HK-2 (cell line): ENCODE measurements around the gene CLIC4.
"Not testable (repeated sequence)": the region's sequence is repeated elsewhere in the genome, so short reads cannot be mapped to it uniquely, and the experiment has no call there.

Source experiments
- DNase-seq: peaks from one replicate; pipeline ENCODE4 v3.0.0-alpha.2; 2018; ENCODE audit not compliant: unreplicated experiment

The CLIC4 gene

GRCh38 chr1:24745711-24746413 lies 615 bp downstream of the CLIC4 start:
- DNase-seq: peak; percentile 54

DNA sequence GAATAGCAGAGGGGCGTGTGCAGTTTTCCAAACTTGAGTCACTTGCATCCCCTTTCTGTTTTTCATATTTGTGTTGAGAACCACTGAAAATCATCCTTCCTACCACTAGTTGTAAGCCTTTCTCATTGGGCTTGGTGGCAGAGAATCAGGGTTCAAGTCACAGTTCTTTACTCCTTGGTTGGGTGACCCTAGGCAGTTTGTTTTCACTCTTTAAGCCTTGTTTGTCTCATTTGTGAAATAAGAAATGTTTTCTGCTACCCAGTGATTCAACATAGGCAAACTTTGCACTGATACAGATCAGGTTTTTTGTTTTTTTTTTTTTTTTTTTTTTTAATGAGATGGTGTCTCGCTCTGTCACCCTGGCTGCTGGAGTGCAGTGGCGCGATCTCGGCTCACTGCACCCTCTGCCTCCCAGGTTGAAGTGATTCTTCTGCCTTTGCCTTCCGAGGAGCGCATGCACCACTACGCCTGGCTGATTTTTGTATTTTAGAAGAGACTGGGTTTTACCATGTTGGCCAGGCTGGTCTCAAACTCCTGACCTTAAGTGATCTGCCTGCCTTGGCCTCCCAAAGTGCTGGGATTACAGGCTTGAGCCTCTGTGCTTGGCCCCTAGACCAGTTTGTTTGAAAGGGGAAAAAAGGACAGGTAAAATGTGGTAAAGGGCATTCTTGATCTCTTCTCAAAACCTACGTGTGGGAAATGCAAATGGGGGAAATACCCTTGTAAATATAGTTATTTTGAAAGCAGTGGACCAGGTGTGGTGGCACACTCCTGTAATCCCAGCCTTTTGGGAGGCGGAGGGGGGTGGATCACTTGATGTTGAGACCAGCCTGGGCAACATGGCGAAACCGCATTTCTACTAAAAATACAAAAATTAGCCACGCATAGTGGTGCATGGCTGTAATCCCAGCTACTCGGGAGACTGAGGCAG lies 3.2 kb downstream of the CLIC4 start:
- no peak for DNase-seq

GRCh38 chr1:24749252-24749651 lies 4.0 kb downstream of the CLIC4 start:
- no peak for DNase-seq

GRCh38 chr1:24749886-24750285 lies 4.6 kb downstream of the CLIC4 start:
- DNase-seq: no peak

DNA sequence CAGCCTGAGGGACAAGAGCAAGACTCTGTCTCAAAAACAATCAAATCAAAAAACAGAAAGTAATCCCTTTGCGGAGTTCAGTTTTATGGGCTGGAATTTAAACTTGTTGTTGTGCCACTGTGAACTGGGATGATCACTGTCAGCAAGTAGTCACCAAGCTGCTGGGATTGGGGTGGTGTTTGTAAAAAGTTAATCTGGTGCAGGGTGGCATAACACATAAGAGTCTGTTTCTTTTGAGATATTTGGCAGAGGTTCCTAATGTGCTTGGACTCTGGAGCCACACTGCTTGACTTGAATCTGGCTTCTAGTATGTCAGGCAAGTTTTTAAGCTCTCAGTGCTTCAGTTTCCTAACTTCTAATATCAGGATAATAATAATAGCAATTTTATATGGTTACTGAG lies 6.6 kb downstream of the CLIC4 start:
- DNase-seq: no peak

GRCh38 chr1:24752305-24752704 lies 7.1 kb downstream of the CLIC4 start:
- DNase-seq: no peak

DNA sequence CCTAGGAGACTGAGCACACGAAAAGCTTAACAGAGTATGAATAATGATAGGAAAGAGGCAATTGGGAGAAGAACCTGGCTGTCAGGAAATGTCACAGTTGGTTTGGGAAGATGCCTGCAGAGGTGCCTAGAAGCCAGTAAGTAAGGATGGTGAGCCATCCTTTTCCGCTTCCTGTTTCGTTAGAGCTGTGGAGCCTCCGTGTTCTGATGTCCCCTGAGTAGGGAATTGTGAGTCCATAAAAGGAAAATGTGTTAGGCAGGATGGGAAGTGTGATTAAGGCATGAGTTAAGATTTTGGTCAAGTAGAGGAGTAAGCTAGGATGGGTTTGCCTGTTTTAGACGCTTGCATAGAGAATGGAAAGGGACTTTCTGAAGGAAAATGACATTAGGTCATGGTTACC lies 9.0 kb downstream of the CLIC4 start:
- DNase-seq: no peak

DNA sequence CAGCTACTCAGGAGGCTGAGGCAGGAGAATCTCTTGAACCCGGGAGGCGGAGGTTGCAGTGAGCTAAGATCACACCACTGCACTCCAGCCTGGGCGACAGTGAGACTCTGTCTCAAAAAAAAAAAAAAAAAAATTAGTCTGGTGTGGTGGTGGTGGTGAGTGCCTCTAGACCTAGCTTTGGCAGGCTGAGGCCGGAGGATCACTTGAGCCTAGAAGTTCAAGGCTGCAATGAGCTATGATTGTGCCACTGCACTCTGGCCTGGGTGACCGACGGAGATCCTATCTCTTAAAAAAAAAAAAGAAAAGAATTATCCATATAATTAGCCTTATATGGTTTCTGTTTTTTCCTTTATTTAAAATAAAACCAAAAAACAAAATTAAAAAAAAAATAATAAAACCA lies 10.1 kb downstream of the CLIC4 start:
- not testable (repeated sequence) for DNase-seq

- no peak for DNase-seq
These were observed 11.1 kb downstream of the CLIC4 start for GRCh38 chr1:24756395-24756794.

DNA sequence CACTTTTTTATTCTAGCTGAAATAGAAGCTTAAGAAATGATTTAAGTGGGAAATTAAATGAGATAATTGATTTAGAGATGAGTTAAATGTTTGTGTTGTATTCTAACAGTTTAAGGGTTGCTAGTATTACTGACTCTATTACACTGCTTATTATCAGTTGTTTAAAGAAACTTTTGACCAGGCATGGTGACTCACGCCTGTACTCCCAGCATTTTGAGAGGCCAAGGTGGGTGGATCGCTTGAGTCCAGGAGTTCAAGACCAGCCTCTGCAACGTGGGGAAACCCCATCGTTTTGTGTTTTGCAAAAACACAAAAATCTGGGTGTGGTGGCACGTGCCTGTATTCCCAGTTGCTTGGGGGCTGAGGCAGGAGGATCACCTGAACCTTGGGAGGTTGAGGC lies 14.2 kb downstream of the CLIC4 start:
- no peak for DNase-seq

- no peak for DNase-seq
These were observed 16.3 kb downstream of the CLIC4 start for GRCh38 chr1:24761582-24761981.

DNA sequence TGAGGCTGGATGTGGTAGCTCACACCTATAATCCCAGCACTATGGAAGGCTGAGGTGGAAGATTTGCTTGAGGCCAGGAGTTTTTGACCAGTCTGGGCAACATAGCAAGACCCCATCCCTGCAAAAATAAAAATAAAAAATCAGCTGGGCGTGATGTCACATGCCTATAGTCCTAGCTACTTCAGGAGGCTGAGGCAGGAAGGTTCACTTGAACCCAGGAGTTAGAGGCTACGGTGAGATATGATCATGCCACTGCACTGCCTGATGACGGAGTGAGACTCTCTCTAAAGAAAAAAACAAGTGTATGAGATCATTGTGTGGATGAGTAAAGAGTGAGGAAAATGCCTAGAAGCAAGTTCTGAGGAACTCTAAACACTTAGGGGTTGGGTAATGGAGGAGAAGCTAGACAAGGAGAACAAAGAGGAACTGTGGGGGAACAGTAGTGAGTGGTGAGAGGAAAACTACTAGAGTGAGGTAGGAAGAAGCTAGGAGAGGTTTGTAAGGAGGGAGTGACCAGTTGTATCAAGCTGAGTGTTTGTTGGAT lies 17.0 kb downstream of the CLIC4 start:
- DNase-seq: no peak

DNA sequence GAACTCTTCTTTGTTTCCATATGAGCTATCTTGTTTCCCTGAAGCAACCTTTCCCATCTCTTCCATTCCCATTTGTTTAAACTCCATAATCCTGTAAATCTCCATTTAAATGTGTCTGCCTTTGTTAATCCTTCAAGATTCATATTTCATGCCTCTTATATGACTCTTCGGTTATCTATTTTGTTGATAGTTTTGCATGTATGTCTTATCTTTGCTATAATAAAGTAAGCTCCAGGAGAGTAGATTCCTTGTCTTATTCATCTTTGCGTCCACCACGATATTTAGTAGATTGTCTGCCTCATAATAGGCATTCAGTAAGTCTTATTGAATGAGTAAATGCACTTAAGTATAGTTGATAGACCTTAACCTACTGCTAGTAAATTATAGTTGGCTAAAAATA lies 18.4 kb downstream of the CLIC4 start:
- DNase-seq: no peak

DNA sequence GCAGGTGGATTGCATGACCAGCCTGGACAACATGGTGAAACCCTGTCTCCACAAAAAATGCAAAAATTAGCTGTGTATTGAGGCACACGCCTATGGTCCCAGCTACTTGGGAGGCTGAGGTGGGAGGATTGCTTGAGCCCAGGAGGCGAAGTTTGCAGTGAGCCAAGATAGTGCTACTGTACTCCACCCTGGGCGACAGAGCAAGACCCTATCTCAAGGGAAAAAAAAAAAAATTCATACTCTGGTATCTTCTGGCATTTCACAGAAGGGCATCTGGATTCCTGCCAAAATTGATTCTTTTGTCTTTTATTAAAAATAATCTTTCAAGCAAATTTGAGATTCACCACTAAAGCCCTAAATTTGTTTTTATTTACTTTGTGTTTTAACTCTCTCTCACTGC lies 19.2 kb downstream of the CLIC4 start:
- no peak for DNase-seq

- no peak for DNase-seq
These were observed 19.6 kb downstream of the CLIC4 start for GRCh38 chr1:24764848-24765247.

- no peak for DNase-seq
These were observed 20.2 kb downstream of the CLIC4 start for GRCh38 chr1:24765308-24765988.

GRCh38 chr1:24767351-24767750 lies 22.1 kb downstream of the CLIC4 start:
- DNase-seq: no peak

GRCh38 chr1:24768873-24769605 lies 23.8 kb downstream of the CLIC4 start:
- no peak for DNase-seq

- peak; percentile 46 for DNase-seq
These were observed 24.7 kb downstream of the CLIC4 start for GRCh38 chr1:24769656-24770651.

DNA sequence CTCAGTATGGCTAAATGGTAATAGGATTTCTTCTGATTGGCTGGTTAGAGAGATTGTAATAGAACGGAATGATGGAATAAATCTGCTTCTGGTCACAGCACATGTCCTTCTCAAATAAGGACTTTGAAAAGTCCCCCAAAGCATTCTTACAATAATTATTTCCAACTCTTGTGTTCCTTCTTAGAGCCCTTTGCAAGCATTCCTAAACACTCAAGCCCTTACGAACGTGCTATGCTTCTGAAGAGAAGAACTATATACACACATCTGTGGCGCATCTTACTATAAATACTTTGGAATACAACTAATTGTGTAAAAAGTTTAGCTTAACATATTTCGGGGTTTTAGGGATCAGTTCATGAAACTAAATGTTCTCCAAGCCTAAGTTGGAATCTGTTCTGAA lies 25.6 kb downstream of the CLIC4 start:
- DNase-seq: no peak
